H1 (cell line): ENCODE data around the gene PIK3CA. TPM values are rescaled to one million over a fixed set of nuclear protein-coding genes. Genes with fewer than 3 reads are reported as not detected.

Source experiments
- CTCF ChIA-PET: fragments of 300-600 bp; sonication (Branson Sonifier 250); formaldehyde crosslinking; loops from one replicate; lab custom pipeline; 2021; ENCODE audit not compliant: partially characterized antibody; lab: Charles Lee
- POLR2A ChIA-PET: fragments of 300-600 bp; sonication (Branson Sonifier 250); formaldehyde crosslinking; loops from one replicate; lab custom pipeline; 2021; ENCODE audit warnings: inconsistent platforms; ENCODE audit not compliant: partially characterized antibody; lab: Charles Lee
- DNase-seq, 2 experiments: peaks; one replicate each; pipeline versions ENCODE4 v3.0.0 to v3.0.0-alpha.2; 2010 to 2022; ENCODE audit warnings: low spot score in 2 of 2, low read depth in 1 of 2, mixed read lengths in 1 of 2
- FAIRE-seq: peaks from 2 replicates; lab custom pipeline; 2011; peaks lifted over from hg19 to GRCh38; lab: Jason Lieb, UNC
- H2AFZ ChIP-seq: 2 replicates; pipeline ENCODE4 v1.8.1; 2012; ENCODE audit warnings: low read length, inconsistent platforms
- H2AK5ac ChIP-seq: 2 replicates; pipeline ENCODE4 v1.6.1; 2013; ENCODE audit warnings: low read depth, low read length
- H2BK120ac ChIP-seq: replicated peaks from 2 replicates; pipeline ENCODE3; 2013; ENCODE audit warnings: low read depth, low read length, inconsistent platforms
- H2BK12ac ChIP-seq: 2 replicates; pipeline ENCODE4 v1.6.1; 2013; ENCODE audit warnings: low read depth, low read length
- H2BK15ac ChIP-seq: 2 replicates; pipeline ENCODE4 v1.6.1; 2013; ENCODE audit warnings: low read length
- H2BK20ac ChIP-seq: 2 replicates; pipeline ENCODE4 v1.6.1; 2013; ENCODE audit warnings: low read length
- H2BK5ac ChIP-seq: 2 replicates; pipeline ENCODE4 v1.6.1; 2013; ENCODE audit warnings: low read depth, low read length
- H3K14ac ChIP-seq: 2 replicates; pipeline ENCODE4 v1.6.1; 2013; ENCODE audit warnings: inconsistent platforms; ENCODE audit not compliant: insufficient read length
- H3K18ac ChIP-seq: 2 replicates; pipeline ENCODE4 v1.6.1; 2013; ENCODE audit warnings: low read length; ENCODE audit errors: extremely low read depth
- H3K23ac ChIP-seq: 2 replicates; pipeline ENCODE4 v1.6.1; 2013; ENCODE audit warnings: inconsistent platforms; ENCODE audit not compliant: insufficient read length
- H3K23me2 ChIP-seq: 2 replicates; pipeline ENCODE4 v1.6.1; 2013; ENCODE audit warnings: low read depth, low read length
- H3K27ac ChIP-seq: 2 replicates; pipeline ENCODE4 v1.6.1; 2011; ENCODE audit warnings: low read depth, low read length, inconsistent platforms
- H3K27me3 ChIP-seq, 4 experiments: replicated peaks in 1 of 4; 1 replicate in 1 of 4; 2 replicates in 3 of 4; pipeline versions ENCODE4 v1.6.1 to v1.8.1; 2011 to 2013; ENCODE audit warnings: low read length in 3 of 4, mild to moderate bottlenecking in 3 of 4, inconsistent platforms in 2 of 4, mixed read lengths in 2 of 4, moderate library complexity in 1 of 4; ENCODE audit not compliant: control insufficient read depth in 3 of 4, insufficient read depth in 3 of 4; ENCODE audit errors: extremely low read depth in 1 of 4
- H3K36me3 ChIP-seq, 4 experiments: 2 replicates each; pipeline versions ENCODE4 v1.6.1 to v1.8.1; 2011 to 2013; ENCODE audit warnings: mild to moderate bottlenecking in 4 of 4, low read length in 3 of 4, moderate library complexity in 2 of 4, control low read depth in 1 of 4, inconsistent platforms in 1 of 4; ENCODE audit not compliant: insufficient read depth in 4 of 4, control insufficient read depth in 2 of 4
- H3K4ac ChIP-seq: replicated peaks from 2 replicates; pipeline ENCODE3; 2013; ENCODE audit warnings: low read length, low read depth, mixed read lengths, inconsistent platforms; ENCODE audit not compliant: insufficient read length
- H3K4me1 ChIP-seq, 4 experiments: replicated peaks in 1 of 4; 1 replicate in 1 of 4; 2 replicates in 3 of 4; pipeline versions ENCODE4 v1.6.1 to v1.8.1; 2011 to 2013; ENCODE audit warnings: low read length in 3 of 4, inconsistent platforms in 2 of 4, mixed read lengths in 1 of 4; ENCODE audit not compliant: insufficient read depth in 4 of 4, control insufficient read depth in 3 of 4
- H3K4me2 ChIP-seq, 2 experiments: 2 replicates each; pipeline versions ENCODE4 v1.6.1 to v1.8.1; 2011 to 2013; ENCODE audit warnings: low read depth in 2 of 2, low read length in 2 of 2, control low read depth in 1 of 2, inconsistent platforms in 1 of 2, mild to moderate bottlenecking in 1 of 2; ENCODE audit not compliant: insufficient read depth in 1 of 2
- H3K4me3 ChIP-seq, 4 experiments: fragments of 200-600, 300-600 bp in 1 of 4; sonication (generic), shearing (Covaris generic), sonication (Bioruptor Twin) in 1 of 4; 2 replicates each; pipeline versions ENCODE4 v1.5.1 to v1.8.1; 2011 to 2016; ENCODE audit warnings: low read length in 4 of 4, low read depth in 3 of 4, control low read depth in 2 of 4, inconsistent platforms in 2 of 4, mild to moderate bottlenecking in 2 of 4, mixed read lengths in 1 of 4, moderate library complexity in 1 of 4; ENCODE audit not compliant: insufficient read depth in 2 of 4; ENCODE audit errors: extremely low read depth in 1 of 4
- H3K56ac ChIP-seq: replicated peaks from 2 replicates; pipeline ENCODE3; 2013; ENCODE audit warnings: low read depth, mild to moderate bottlenecking, mixed read lengths, low read length, inconsistent platforms; ENCODE audit not compliant: insufficient read length
- H3K79me1 ChIP-seq: 2 replicates; pipeline ENCODE4 v1.6.1; 2013; ENCODE audit warnings: low read depth, low read length, control low read depth
- H3K79me2 ChIP-seq, 2 experiments: 2 replicates each; pipeline versions ENCODE4 v1.6.1 to v1.8.1; 2012 to 2013; ENCODE audit warnings: low read length in 2 of 2, mild to moderate bottlenecking in 2 of 2, inconsistent platforms in 1 of 2; ENCODE audit not compliant: insufficient read depth in 2 of 2, control insufficient read depth in 1 of 2
- H3K9ac ChIP-seq, 4 experiments: replicated peaks in 1 of 4; 1 replicate in 1 of 4; 2 replicates in 3 of 4; pipeline versions ENCODE4 v1.6.1 to v1.8.1; 2011 to 2013; ENCODE audit warnings: low read depth in 3 of 4, low read length in 3 of 4, control low read depth in 2 of 4, mild to moderate bottlenecking in 2 of 4, moderate library complexity in 2 of 4, inconsistent platforms in 1 of 4; ENCODE audit errors: extremely low read depth in 1 of 4
- H3K9me3 ChIP-seq, 2 experiments: 2 replicates each; pipeline versions ENCODE4 v1.6.1 to v1.8.1; 2012 to 2013; ENCODE audit warnings: mild to moderate bottlenecking in 2 of 2, moderate library complexity in 2 of 2, control low read depth in 1 of 2, inconsistent platforms in 1 of 2, low read depth in 1 of 2, low read length in 1 of 2, mixed read lengths in 1 of 2; ENCODE audit not compliant: insufficient read depth in 2 of 2
- H4K20me1 ChIP-seq, 2 experiments: replicated peaks in 1 of 2; 2 replicates each; pipeline versions ENCODE3 to v1.8.1; 2011 to 2013; ENCODE audit warnings: inconsistent platforms in 2 of 2, low read length in 2 of 2, mild to moderate bottlenecking in 1 of 2; ENCODE audit not compliant: insufficient read depth in 2 of 2, control insufficient read depth in 1 of 2
- H4K5ac ChIP-seq: 2 replicates; pipeline ENCODE4 v1.6.1; 2013; ENCODE audit warnings: low read length, low read depth, mixed read lengths, inconsistent platforms; ENCODE audit not compliant: insufficient read length
- H4K8ac ChIP-seq: 2 replicates; pipeline ENCODE4 v1.8.0; 2013; ENCODE audit warnings: mild to moderate bottlenecking, moderate library complexity, low read length, inconsistent platforms; ENCODE audit not compliant: insufficient read depth; ENCODE audit errors: extremely low read depth
- H4K91ac ChIP-seq: replicated peaks from 2 replicates; pipeline ENCODE3; 2013; ENCODE audit warnings: low read length, mixed read lengths, inconsistent platforms; ENCODE audit not compliant: insufficient read length
- GTF2F1 ChIP-seq: IDR thresholded peaks from 2 replicates; pipeline ENCODE4 v1.6.1; 2012; ENCODE audit warnings: low read depth, low read length, improper control_type of control experiment, borderline replicate concordance
- SP2 ChIP-seq: IDR thresholded peaks from 2 replicates; pipeline ENCODE4 v1.6.1; 2012; ENCODE audit warnings: mild to moderate bottlenecking, low read length, inconsistent platforms
- TCF12 ChIP-seq: IDR thresholded peaks from 2 replicates; pipeline ENCODE4 v1.6.1; 2011; ENCODE audit warnings: low read depth, mild to moderate bottlenecking, low read length
- polyA plus RNA-seq, 7 experiments: library from polyadenylated mRNA; depleted of rRNA in 3 of 7; stranded (reverse) in 5 of 7; unstranded in 2 of 7; fragments of >200 nt in 5 of 7; fragments of 200-250 nt in 2 of 7; gene quantifications; 1 replicate in 5 of 7; 2 replicates in 1 of 7; 4 replicates in 1 of 7; pipeline versions ENCODE4 v1.2.1 to v1.2.3, GENCODE V29; 2011 to 2013; ENCODE audit warnings: missing spikeins in 2 of 7, mixed read lengths in 2 of 7
- total RNA-seq: library from RNA; stranded (reverse); fragmentation: NEBNext Ultra II Directional; extraction: Animal tissue kit (Norgen Biotek cat#: 25700); gene quantifications from 2 replicates; pipeline ENCODE4 v1.2.1, GENCODE V29; 2021
- TF ChIP-seq, protein P1 (sequence below): IDR thresholded peaks from 2 replicates; pipeline ENCODE4 v1.6.1; 2011; ENCODE audit warnings: low read depth, mild to moderate bottlenecking, low read length; ENCODE audit not compliant: insufficient read depth

PIK3CA gene
- total and polyA plus RNA-seq, 2 of the 8 experiments (the other 6 are each of a cell fraction or from before 2014, with no cell fraction given) = 1.6 to 11.3 TPM

DNA sequence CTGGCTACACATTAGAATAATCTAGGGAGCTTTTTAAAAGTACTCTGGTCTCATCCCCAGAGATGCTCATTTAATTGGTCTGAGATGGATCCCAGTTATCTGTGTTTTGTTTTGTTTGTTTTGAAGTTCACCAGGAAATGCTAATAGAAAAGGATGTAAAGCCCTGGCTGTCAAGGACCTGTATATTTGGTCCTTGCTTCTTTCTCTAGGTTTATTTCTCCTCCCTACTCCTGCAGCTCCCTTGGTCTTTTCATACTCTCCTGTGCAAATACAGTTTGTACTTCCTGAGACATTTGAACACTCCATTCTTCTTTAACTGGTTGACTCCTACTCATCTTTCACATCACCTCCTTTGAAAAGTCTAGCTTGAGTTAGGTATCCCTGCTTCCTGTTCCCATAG, 3.3 kb downstream of the PIK3CA start:
- H2BK20ac ChIP-seq = no peak overlapping the region
- H3K79me2 ChIP-seq = peaks cover 3 to 74% of the 10 kb centered on the region in 2 experiments
- no peak overlapping the region for H3K56ac ChIP-seq
- no peaks in the 10 kb centered on the region for H3K27me3 ChIP-seq
- H4K20me1 ChIP-seq = peaks cover 0 to 1% of the 10 kb centered on the region in 2 experiments
- H3K9me3 ChIP-seq = peaks cover 2 to 5% of the 10 kb centered on the region in 2 experiments; a peak in 3 of 4 replicates
- H2BK15ac ChIP-seq = no peak overlapping the region
- no peak overlapping the region for H3K4me3 ChIP-seq
- no peak overlapping the region for H3K23ac ChIP-seq
- H3K79me1 ChIP-seq = peaks cover 3% of the 10 kb centered on the region
- FAIRE-seq = no peak
- peaks cover 5% of the 10 kb centered on the region for H3K23me2 ChIP-seq
- H2AK5ac ChIP-seq = no peak overlapping the region
- no peaks in the 10 kb centered on the region for H3K36me3 ChIP-seq
- no peak overlapping the region for H3K27ac ChIP-seq
- DNase-seq = no peak
- H2BK12ac ChIP-seq = no peak overlapping the region
- H2AFZ ChIP-seq = no peak overlapping the region
- TF ChIP-seq TCF12 (no peak), GTF2F1 (no peak), SP2 (no peak)
- TF ChIP-seq, protein P1, sequence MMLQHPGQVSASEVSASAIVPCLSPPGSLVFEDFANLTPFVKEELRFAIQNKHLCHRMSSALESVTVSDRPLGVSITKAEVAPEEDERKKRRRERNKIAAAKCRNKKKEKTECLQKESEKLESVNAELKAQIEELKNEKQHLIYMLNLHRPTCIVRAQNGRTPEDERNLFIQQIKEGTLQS = no peak
- H4K5ac ChIP-seq = no peak overlapping the region
- no peak overlapping the region for H4K8ac ChIP-seq
- H3K4me1 ChIP-seq = no peaks in the 10 kb centered on the region
- H4K91ac ChIP-seq = no peak overlapping the region
- POLR2A ChIA-PET = no interaction called here
- CTCF ChIA-PET = no interaction called here
- H3K4me2 ChIP-seq = no peak overlapping the region
- H2BK120ac ChIP-seq = no peak overlapping the region
- H3K18ac ChIP-seq = no peak overlapping the region
- H3K9ac ChIP-seq = no peak overlapping the region
- H2BK5ac ChIP-seq = no peak overlapping the region
- H3K14ac ChIP-seq = no peak overlapping the region
- no peak overlapping the region for H3K4ac ChIP-seq
